H9 (cell line): ENCODE measurements around the gene SLX4. TPM values are rescaled to one million over a fixed set of nuclear protein-coding genes. Genes with fewer than 3 reads are reported as not detected.

ENCODE experiments used
- DNase-seq: peaks from one replicate; pipeline ENCODE4 v3.0.0-alpha.2; 2017
- H2AFZ ChIP-seq: one replicate; pipeline ENCODE4 v1.6.1; 2013; ENCODE audit warnings: mild to moderate bottlenecking, low read length, control low read depth, moderate library complexity
- H2AK5ac ChIP-seq: 2 replicates; pipeline ENCODE4 v1.6.1; 2013; ENCODE audit warnings: low read length, control low read depth, mixed read lengths; ENCODE audit not compliant: insufficient read length
- H2BK120ac ChIP-seq: one replicate; pipeline ENCODE4 v1.6.1; 2013; ENCODE audit warnings: low read depth, mild to moderate bottlenecking, low read length, control low read depth, inconsistent platforms; ENCODE audit not compliant: poor library complexity, severe bottlenecking
- H2BK12ac ChIP-seq: 2 replicates; pipeline ENCODE4 v1.6.1; 2013; ENCODE audit warnings: low read length, control low read depth, mixed read lengths, low read depth; ENCODE audit not compliant: insufficient read length
- H2BK15ac ChIP-seq: 2 replicates; pipeline ENCODE4 v1.6.1; 2013; ENCODE audit warnings: low read depth, low read length, control low read depth
- H2BK20ac ChIP-seq: one replicate; pipeline ENCODE4 v1.6.1; 2013; ENCODE audit warnings: low read depth, mild to moderate bottlenecking, low read length, control low read depth, inconsistent platforms; ENCODE audit not compliant: poor library complexity, severe bottlenecking
- H2BK5ac ChIP-seq: 2 replicates; pipeline ENCODE4 v1.6.1; 2013; ENCODE audit warnings: low read length, control low read depth, mixed read lengths; ENCODE audit not compliant: insufficient read length
- H3K14ac ChIP-seq: 2 replicates; pipeline ENCODE4 v1.6.1; 2013; ENCODE audit warnings: low read length, control low read depth; ENCODE audit not compliant: insufficient read depth
- H3K18ac ChIP-seq: 2 replicates; pipeline ENCODE4 v1.6.1; 2013; ENCODE audit warnings: low read depth, mild to moderate bottlenecking, mixed read lengths, low read length, control low read depth; ENCODE audit not compliant: insufficient read length
- H3K23ac ChIP-seq: 2 replicates; pipeline ENCODE4 v1.6.1; 2013; ENCODE audit warnings: low read length, control low read depth, mixed read lengths, low read depth; ENCODE audit not compliant: insufficient read length
- H3K23me2 ChIP-seq: 2 replicates; pipeline ENCODE4 v1.6.1; 2013; ENCODE audit warnings: low read depth, mild to moderate bottlenecking, mixed read lengths, low read length, control low read depth; ENCODE audit not compliant: insufficient read length, poor library complexity, severe bottlenecking
- H3K27ac ChIP-seq: 2 replicates; pipeline ENCODE4 v1.5.1; 2013; ENCODE audit warnings: low read length, control low read depth, mixed read lengths, low read depth; ENCODE audit not compliant: insufficient read length
- H3K27me3 ChIP-seq: 2 replicates; pipeline ENCODE4 v1.6.1; 2013; ENCODE audit warnings: low read length, control low read depth, inconsistent platforms; ENCODE audit not compliant: insufficient read depth
- H3K4ac ChIP-seq: 2 replicates; pipeline ENCODE4 v1.6.1; 2013; ENCODE audit warnings: low read depth, mild to moderate bottlenecking, control low read depth, inconsistent platforms, low read length, moderate library complexity
- H3K4me1 ChIP-seq: 2 replicates; pipeline ENCODE4 v1.6.1; 2013; ENCODE audit warnings: low read length, control low read depth, inconsistent platforms; ENCODE audit not compliant: insufficient read depth
- H3K4me2 ChIP-seq: 2 replicates; pipeline ENCODE4 v1.6.1; 2013; ENCODE audit warnings: low read length, control low read depth, mixed read lengths; ENCODE audit not compliant: insufficient read length, insufficient read depth
- H3K56ac ChIP-seq: 2 replicates; pipeline ENCODE4 v1.6.1; 2013; ENCODE audit warnings: low read depth, mild to moderate bottlenecking, mixed read lengths, low read length, control low read depth; ENCODE audit not compliant: insufficient read length
- H3K79me1 ChIP-seq: 2 replicates; pipeline ENCODE4 v1.6.1; 2013; ENCODE audit warnings: low read depth, mild to moderate bottlenecking, moderate library complexity, low read length, control low read depth, inconsistent platforms; ENCODE audit not compliant: insufficient read depth, poor library complexity, severe bottlenecking
- H3K79me2 ChIP-seq: 2 replicates; pipeline ENCODE4 v1.6.1; 2013; ENCODE audit warnings: low read length, control low read depth, inconsistent platforms; ENCODE audit not compliant: insufficient read depth
- H3K9ac ChIP-seq: 2 replicates; pipeline ENCODE4 v1.6.1; 2013; ENCODE audit warnings: low read length, control low read depth, mixed read lengths; ENCODE audit not compliant: insufficient read length; ENCODE audit errors: extremely low read depth
- H3K9me3 ChIP-seq: one replicate; pipeline ENCODE4 v1.6.1; 2013; ENCODE audit warnings: low read depth, low read length, inconsistent platforms; ENCODE audit not compliant: control insufficient read depth
- H3T11ph ChIP-seq: one replicate; pipeline ENCODE4 v1.6.1; 2013; ENCODE audit warnings: mild to moderate bottlenecking, low read length, control low read depth, inconsistent platforms
- H4K20me1 ChIP-seq: one replicate; pipeline ENCODE4 v1.6.1; 2013; ENCODE audit not compliant: control insufficient read depth, insufficient read length, insufficient read depth
- H4K5ac ChIP-seq: 2 replicates; pipeline ENCODE4 v1.6.1; 2013; ENCODE audit warnings: low read depth, mild to moderate bottlenecking, mixed read lengths, low read length, control low read depth; ENCODE audit not compliant: insufficient read length
- H4K8ac ChIP-seq: replicated peaks from 2 replicates; pipeline ENCODE4 v1.6.1; 2013; ENCODE audit warnings: low read length, control low read depth, mixed read lengths, low read depth; ENCODE audit not compliant: insufficient read length
- H4K91ac ChIP-seq: 2 replicates; pipeline ENCODE4 v1.6.1; 2013; ENCODE audit warnings: low read depth, mild to moderate bottlenecking, moderate library complexity, mixed read lengths, low read length, control low read depth; ENCODE audit not compliant: insufficient read length
- H3K27ac Mint-ChIP-seq, 3 experiments: 2 replicates in 2 of 3; 3 replicates in 1 of 3; pipeline ENCODE4 v1.8.0; 2020 to 2021; ENCODE audit warnings: mixed read lengths in 3 of 3, mild to moderate bottlenecking in 1 of 3, moderate library complexity in 1 of 3
- H3K27me3 Mint-ChIP-seq: 2 replicates; pipeline ENCODE4 v1.8.0; 2021; ENCODE audit warnings: low read depth, mild to moderate bottlenecking, moderate library complexity, mixed read lengths
- H3K36me3 Mint-ChIP-seq, 3 experiments: 2 replicates in 2 of 3; 3 replicates in 1 of 3; pipeline ENCODE4 v1.8.0; 2020 to 2021; ENCODE audit warnings: low read depth in 3 of 3, mixed read lengths in 3 of 3; ENCODE audit not compliant: insufficient read depth in 1 of 3
- H3K4me1 Mint-ChIP-seq, 2 experiments: 2 replicates each; pipeline ENCODE4 v1.8.0; 2020; ENCODE audit warnings: mixed read lengths in 2 of 2
- H3K4me3 Mint-ChIP-seq, 2 experiments: 2 replicates in 1 of 2; 3 replicates in 1 of 2; pipeline ENCODE4 v1.8.0; 2020 to 2021; ENCODE audit warnings: mild to moderate bottlenecking in 2 of 2, mixed read lengths in 2 of 2, moderate library complexity in 1 of 2
- H3K9me3 Mint-ChIP-seq, 2 experiments: 2 replicates in 1 of 2; 3 replicates in 1 of 2; pipeline ENCODE4 v1.8.0; 2020; ENCODE audit warnings: mild to moderate bottlenecking in 2 of 2, mixed read lengths in 2 of 2, moderate library complexity in 1 of 2
- CTCF ChIP-seq: fragments of 200-600 bp; sonication (generic); conservative IDR thresholded peaks from 3 replicates; pipeline ENCODE4 v1.8.0; 2021; ENCODE audit warnings: antibody characterized with exemption, mild to moderate bottlenecking
- WGBS: extraction: QIAGEN DNeasy Blood & Tissue Kit; methylation state at CpG from one replicate; pipeline ENCODE4 v1.1.7; 2013; ENCODE audit warnings: missing lambda C conversion rate, low lambda C conversion rate, mixed read lengths; ENCODE audit not compliant: insufficient read length; ENCODE audit errors: extremely low coverage; 5-methylcytosine and 5-hydroxymethylcytosine counted together
- total RNA-seq: library from RNA; stranded (reverse); gene quantifications from 2 replicates; pipeline ENCODE4 v1.2.1, GENCODE V29; 2021

SLX4 gene
- total RNA-seq, 1 experiment from 2014 or later: 9.9 TPM

GRCh38 chr16:3536851-3537250 lies 74.6 kb downstream of the SLX4 start:
- H3K23me2 ChIP-seq: no peaks in the 10 kb centered on the region
- H3K79me2 ChIP-seq: no peaks in the 10 kb centered on the region
- H4K91ac ChIP-seq: no peak overlapping the region
- H3K27me3 ChIP-seq: no peaks in the 10 kb centered on the region
- Mint-ChIP-seq H3K4me1 (peaks cover 7 to 8% of the 10 kb centered on the region in 2 experiments), H3K36me3 (peaks cover 10 to 16% (median 16%) of the 10 kb centered on the region in 3 experiments; a peak in 6 of 7 replicates), H3K4me3 (no peak overlapping the region), H3K27me3 (no peaks in the 10 kb centered on the region), H3K27ac (no peak overlapping the region; a peak in 1 of 7 replicates), H3K9me3 (no peaks in the 10 kb centered on the region)
- H3K79me1 ChIP-seq: no peaks in the 10 kb centered on the region
- WGBS: no CpG with 5 or more reads among the region's 4 CpGs
- H3K23ac ChIP-seq: no peak overlapping the region
- H2BK5ac ChIP-seq: no peak overlapping the region
- H4K20me1 ChIP-seq: no peaks in the 10 kb centered on the region
- H2AFZ ChIP-seq: no peak overlapping the region
- no peak overlapping the region for H3K9ac ChIP-seq
- no peak overlapping the region for H2BK20ac ChIP-seq
- H2BK12ac ChIP-seq: no peak overlapping the region
- no peak overlapping the region for H3T11ph ChIP-seq
- no peak overlapping the region for H3K14ac ChIP-seq
- H3K18ac ChIP-seq: no peak overlapping the region
- no peak for TF ChIP-seq CTCF
- no peaks in the 10 kb centered on the region for H3K9me3 ChIP-seq
- H2BK120ac ChIP-seq: no peak overlapping the region
- no peak overlapping the region for H3K4ac ChIP-seq
- H3K4me1 ChIP-seq: no peaks in the 10 kb centered on the region
- no peak overlapping the region for H2BK15ac ChIP-seq
- H3K56ac ChIP-seq: no peak overlapping the region
- DNase-seq: no peak
- H2AK5ac ChIP-seq: no peak overlapping the region
- H3K27ac ChIP-seq: no peak overlapping the region
- no peak overlapping the region for H4K8ac ChIP-seq
- H3K4me2 ChIP-seq: no peak overlapping the region
- H4K5ac ChIP-seq: no peak overlapping the region
